Mesodermal cell (in vitro differentiated cells): ENCODE data around the gene DICER1.

Experiments used
- H3K27ac ChIP-seq: 2 replicates; pipeline ENCODE4 v1.7.0; 2013; ENCODE audit warnings: mild to moderate bottlenecking, low read depth, low read length, moderate library complexity; ENCODE audit not compliant: severe bottlenecking
- H3K36me3 ChIP-seq: 2 replicates; pipeline ENCODE4 v1.7.1; 2013; ENCODE audit warnings: mild to moderate bottlenecking, low read length, moderate library complexity; ENCODE audit not compliant: control insufficient read depth, insufficient read depth
- H3K4me1 ChIP-seq: one replicate; pipeline ENCODE4 v1.7.1; 2013; ENCODE audit warnings: mild to moderate bottlenecking, low read length; ENCODE audit not compliant: insufficient read depth, control insufficient read depth, poor library complexity, severe bottlenecking
- H3K4me3 ChIP-seq: 2 replicates; pipeline ENCODE4 v1.7.0; 2013; ENCODE audit warnings: low read length, control low read depth, mild to moderate bottlenecking; ENCODE audit not compliant: insufficient read depth, poor library complexity, severe bottlenecking; ENCODE audit errors: extremely low read depth
- H3K9me3 ChIP-seq: 2 replicates; pipeline ENCODE4 v1.7.1; 2013; ENCODE audit warnings: mild to moderate bottlenecking, low read length, moderate library complexity; ENCODE audit not compliant: control insufficient read depth
- WGBS, 2 experiments: methylation state at CpG; one replicate each; pipeline ENCODE4 v1.1.5; 2013; ENCODE audit warnings: missing lambda C conversion rate in 2 of 2; ENCODE audit not compliant: insufficient coverage in 2 of 2; 5-methylcytosine and 5-hydroxymethylcytosine counted together

The DICER1 gene

GRCh38 chr14:95046711-95047681, 110.3 kb downstream of the DICER1 start:
- no peaks in the 10 kb centered on the region for H3K9me3 ChIP-seq
- no peak overlapping the region for H3K4me3 ChIP-seq
- H3K4me1 ChIP-seq, result no peaks in the 10 kb centered on the region
- no peak overlapping the region for H3K27ac ChIP-seq
- H3K36me3 ChIP-seq, result no peaks in the 10 kb centered on the region
- WGBS, 2 experiments, result 91 to 93% methylated on average over 26 of the region's 28 CpGs

GRCh38 chr14:95045836-95046430, 111.4 kb downstream of the DICER1 start:
- Histone ChIP-seq H3K36me3 (no peaks in the 10 kb centered on the region), H3K4me1 (no peaks in the 10 kb centered on the region), H3K9me3 (no peaks in the 10 kb centered on the region), H3K27ac (no peak overlapping the region), H3K4me3 (no peak overlapping the region)
- WGBS, 2 experiments, result 86 to 92% methylated on average over 13 of the region's 15 CpGs

GRCh38 chr14:95045106-95045701, 112.1 kb downstream of the DICER1 start:
- Histone ChIP-seq H3K9me3 (no peaks in the 10 kb centered on the region), H3K36me3 (no peaks in the 10 kb centered on the region), H3K27ac (no peak overlapping the region), H3K4me3 (no peak overlapping the region), H3K4me1 (no peaks in the 10 kb centered on the region)
- 53% methylated on average over 9 to 13 of the region's 13 CpGs for WGBS, 2 experiments

- no peaks in the 10 kb centered on the region for H3K36me3 ChIP-seq
- H3K4me1 ChIP-seq, result no peaks in the 10 kb centered on the region
- no peak overlapping the region for H3K4me3 ChIP-seq
- no peak overlapping the region for H3K27ac ChIP-seq
- 78 to 80% methylated on average over 9 to 15 of the region's 17 CpGs for WGBS, 2 experiments
- no peaks in the 10 kb centered on the region for H3K9me3 ChIP-seq
Observed at GRCh38 chr14:95044463-95045105, 112.7 kb downstream of the DICER1 start.

- Histone ChIP-seq H3K4me1 (no peaks in the 10 kb centered on the region), H3K4me3 (no peak overlapping the region), H3K9me3 (no peaks in the 10 kb centered on the region), H3K36me3 (no peaks in the 10 kb centered on the region), H3K27ac (no peak overlapping the region)
- WGBS, 2 experiments, result 88 to 97% methylated on average over 15 to 17 of the region's 17 CpGs
Observed at GRCh38 chr14:95043732-95044462, 113.4 kb downstream of the DICER1 start.

GRCh38 chr14:95043314-95043713, 114.0 kb downstream of the DICER1 start:
- Histone ChIP-seq H3K36me3 (no peaks in the 10 kb centered on the region), H3K4me3 (no peak overlapping the region), H3K27ac (no peak overlapping the region), H3K4me1 (no peaks in the 10 kb centered on the region), H3K9me3 (no peaks in the 10 kb centered on the region)
- 81% methylated on average over 3 to 6 of the region's 6 CpGs for WGBS, 2 experiments

- WGBS, 2 experiments, result 89 to 93% methylated on average over 4 of the region's 5 CpGs
- Histone ChIP-seq H3K4me1 (no peaks in the 10 kb centered on the region), H3K27ac (no peak overlapping the region)
Observed at GRCh38 chr14:95041477-95042020, 115.8 kb downstream of the DICER1 start.

GRCh38 chr14:95040708-95041476, 116.4 kb downstream of the DICER1 start:
- 89 to 93% methylated on average over 6 to 7 of the region's 9 CpGs for WGBS, 2 experiments
- no peaks in the 10 kb centered on the region for H3K9me3 ChIP-seq
- H3K36me3 ChIP-seq, result no peaks in the 10 kb centered on the region
- no peak overlapping the region for H3K4me3 ChIP-seq
- H3K27ac ChIP-seq, result no peak overlapping the region
- no peaks in the 10 kb centered on the region for H3K4me1 ChIP-seq

More at GRCh38 chr14:95041477-95042020, 115.8 kb downstream of the DICER1 start:
- H3K4me3 ChIP-seq, result no peak overlapping the region
- H3K36me3 ChIP-seq, result no peaks in the 10 kb centered on the region
- H3K9me3 ChIP-seq, result no peaks in the 10 kb centered on the region

GRCh38 chr14:95039993-95040348, 117.4 kb downstream of the DICER1 start:
- WGBS, 2 experiments, result 82 to 86% methylated on average over 1 to 2 of the region's 4 CpGs

More at GRCh38 chr14:95039993-95040348, 117.4 kb downstream of the DICER1 start:
- H3K36me3 ChIP-seq, result no peaks in the 10 kb centered on the region
- H3K4me3 ChIP-seq, result no peak overlapping the region
- H3K9me3 ChIP-seq, result no peaks in the 10 kb centered on the region
- no peaks in the 10 kb centered on the region for H3K4me1 ChIP-seq
- H3K27ac ChIP-seq, result no peak overlapping the region
